Measurements from ENCODE around the gene B3GALT6.

Gene B3GALT6

DNA sequence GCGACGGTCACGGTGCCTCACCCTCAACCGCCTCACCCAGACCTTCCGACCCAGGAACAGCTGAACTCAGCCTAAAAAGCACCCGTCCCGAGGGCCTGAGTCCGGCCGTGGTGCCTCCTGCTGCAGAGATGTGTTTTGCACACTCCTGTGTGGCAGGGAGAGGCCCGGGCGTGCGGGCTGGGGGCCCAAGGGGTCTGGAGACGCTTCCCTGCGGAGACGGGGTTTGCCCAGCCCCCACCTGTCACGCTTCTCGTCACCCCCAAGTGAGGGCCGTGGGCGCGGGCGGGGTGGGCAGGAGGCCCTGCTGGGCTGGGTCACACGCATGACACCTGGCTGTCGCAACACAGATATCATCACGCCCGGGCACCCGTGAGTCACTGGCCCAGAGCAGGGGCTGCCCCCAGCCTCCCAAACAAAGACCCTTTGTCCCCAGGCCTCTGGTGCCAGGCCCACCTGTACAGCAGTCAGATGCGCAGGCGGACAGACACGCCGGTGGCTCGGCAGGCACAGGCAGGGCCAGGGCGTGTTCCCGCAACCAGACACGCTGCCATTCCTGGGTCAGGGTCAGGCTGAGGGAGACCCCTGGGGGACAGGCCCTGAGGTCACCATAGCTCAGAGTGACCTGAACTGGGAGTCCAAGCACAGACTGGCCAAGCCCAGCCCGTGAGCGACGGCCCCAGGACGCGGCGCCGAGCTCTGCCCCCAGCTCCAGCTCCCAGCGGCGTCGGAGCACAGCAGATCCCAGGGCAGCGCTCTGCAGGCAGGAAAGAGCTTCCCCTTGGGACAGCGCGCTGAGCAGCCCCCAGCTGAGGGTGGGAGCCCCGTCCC, 6.1 kb downstream of the B3GALT6 start:
- DNase-seq (ENCODE audit: insufficient read length, low spot score) (no peak), FAIRE-seq (no peak)
- TF ChIP-seq PAX5 (IDR thresholded peaks at IDR 0.05; ENCODE audit: insufficient read depth, low read length, severe bottlenecking): no peak
- no peak for TF ChIP-seq POLR2AphosphoS5 (IDR thresholded peaks at IDR 0.05; ENCODE audit: low read depth, low read length)
- no peak for TF ChIP-seq POLR2A (IDR thresholded peaks at IDR 0.05; ENCODE audit: low read depth, low read length)
- no peak for TF ChIP-seq SPI1 (IDR thresholded peaks at IDR 0.05; ENCODE audit: low read depth, low read length)
- no peak for TF ChIP-seq TAF1 (IDR thresholded peaks at IDR 0.05; ENCODE audit: low read depth, low read length)
- TF ChIP-seq POU2F2 (IDR thresholded peaks at IDR 0.05; ENCODE audit: low read depth, low read length): no peak

GRCh38 chr1:1238702-1239178, 6.7 kb downstream of the B3GALT6 start:
- TF ChIP-seq POLR2AphosphoS5 (IDR thresholded peaks at IDR 0.05; ENCODE audit: low read depth, low read length) (no peak), TAF1 (IDR thresholded peaks at IDR 0.05; ENCODE audit: low read depth, low read length) (no peak), SPI1 (IDR thresholded peaks at IDR 0.05; ENCODE audit: low read depth, low read length) (no peak), PAX5 (IDR thresholded peaks at IDR 0.05; ENCODE audit: insufficient read depth, low read length, severe bottlenecking) (no peak), POLR2A (IDR thresholded peaks at IDR 0.05; ENCODE audit: low read depth, low read length) (no peak), POU2F2 (IDR thresholded peaks at IDR 0.05; ENCODE audit: low read depth, low read length) (no peak)
- FAIRE-seq (no peak), DNase-seq (ENCODE audit: insufficient read length, low spot score) (no peak)

DNA sequence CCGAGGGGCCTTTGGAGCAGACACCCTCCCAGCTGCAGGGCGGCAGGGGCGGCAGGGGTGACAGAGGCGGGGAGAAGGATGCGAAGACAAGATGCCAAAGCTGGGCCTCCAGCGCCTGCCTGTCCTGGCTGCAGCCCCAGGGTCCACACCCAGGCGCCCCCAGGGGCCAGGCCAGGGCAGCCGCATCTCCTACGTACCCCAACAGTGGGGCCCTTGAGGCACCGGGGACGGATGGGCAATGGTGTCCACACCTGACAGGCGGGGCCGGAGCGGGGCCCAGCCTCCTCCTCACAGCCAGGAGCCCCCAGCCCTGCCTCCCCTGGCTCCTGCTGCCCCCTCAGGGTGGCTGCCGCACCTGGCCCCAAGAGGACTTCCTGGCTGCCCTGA, 7.2 kb downstream of the B3GALT6 start:
- FAIRE-seq (no peak), DNase-seq (ENCODE audit: insufficient read length, low spot score) (no peak)
- TF ChIP-seq POU2F2 (IDR thresholded peaks at IDR 0.05; ENCODE audit: low read depth, low read length) (no peak), POLR2A (IDR thresholded peaks at IDR 0.05; ENCODE audit: low read depth, low read length) (no peak), POLR2AphosphoS5 (IDR thresholded peaks at IDR 0.05; ENCODE audit: low read depth, low read length) (no peak), TAF1 (IDR thresholded peaks at IDR 0.05; ENCODE audit: low read depth, low read length) (no peak), SPI1 (IDR thresholded peaks at IDR 0.05; ENCODE audit: low read depth, low read length) (no peak), PAX5 (IDR thresholded peaks at IDR 0.05; ENCODE audit: insufficient read depth, low read length, severe bottlenecking) (no peak)

DNA sequence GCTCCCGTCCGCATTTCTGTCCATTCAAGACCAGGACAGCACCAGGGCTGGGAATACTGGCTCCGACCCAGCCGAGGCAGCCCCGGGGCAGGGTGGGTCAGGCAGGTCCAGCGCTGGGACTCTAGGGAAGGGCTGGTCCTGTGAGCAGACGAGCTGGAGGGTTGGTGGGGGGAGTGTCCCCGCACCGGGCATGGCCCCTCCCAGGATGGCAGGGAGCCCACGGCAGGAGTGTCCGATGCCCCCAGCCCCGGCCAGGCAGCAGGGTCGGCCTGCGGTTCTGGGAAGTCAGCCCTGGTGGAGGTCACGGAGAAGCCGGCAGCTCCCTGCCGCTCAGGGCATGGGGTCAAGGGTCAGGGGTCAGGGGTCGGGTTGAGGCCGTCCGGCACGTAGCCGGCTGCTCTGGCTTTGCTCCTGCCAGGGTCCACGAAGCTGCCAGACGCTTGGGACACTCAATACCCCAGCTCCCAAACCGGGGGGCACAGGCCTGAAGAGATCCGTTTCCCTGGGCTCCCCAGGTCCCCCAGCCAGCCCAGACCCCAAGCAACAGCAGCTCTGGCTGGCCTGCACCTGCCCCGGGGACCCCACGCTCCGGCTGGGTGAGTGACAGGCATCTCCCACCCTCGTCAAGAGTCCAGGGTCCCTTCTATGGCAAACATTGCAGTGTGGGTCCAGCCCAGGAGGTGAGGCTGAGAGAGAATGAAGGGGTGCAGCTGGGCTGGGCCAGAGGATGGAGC, 7.7 kb downstream of the B3GALT6 start:
- DNase-seq (ENCODE audit: insufficient read length, low spot score): no peak
- no peak for TF ChIP-seq TAF1 (IDR thresholded peaks at IDR 0.05; ENCODE audit: low read depth, low read length)
- TF ChIP-seq POLR2A (IDR thresholded peaks at IDR 0.05; ENCODE audit: low read depth, low read length): no peak
- no peak for TF ChIP-seq POLR2AphosphoS5 (IDR thresholded peaks at IDR 0.05; ENCODE audit: low read depth, low read length)
- no peak for TF ChIP-seq SPI1 (IDR thresholded peaks at IDR 0.05; ENCODE audit: low read depth, low read length)
- TF ChIP-seq PAX5 (IDR thresholded peaks at IDR 0.05; ENCODE audit: insufficient read depth, low read length, severe bottlenecking): no peak
- no peak for TF ChIP-seq POU2F2 (IDR thresholded peaks at IDR 0.05; ENCODE audit: low read depth, low read length)
- no peak for FAIRE-seq

GRCh38 chr1:1240348-1240732, 8.3 kb downstream of the B3GALT6 start:
- DNase-seq (ENCODE audit: insufficient read length, low spot score) (no peak), FAIRE-seq (no peak)
- TF ChIP-seq SPI1 (IDR thresholded peaks at IDR 0.05; ENCODE audit: low read depth, low read length) (no peak), POU2F2 (IDR thresholded peaks at IDR 0.05; ENCODE audit: low read depth, low read length) (no peak), PAX5 (IDR thresholded peaks at IDR 0.05; ENCODE audit: insufficient read depth, low read length, severe bottlenecking) (no peak), POLR2AphosphoS5 (IDR thresholded peaks at IDR 0.05; ENCODE audit: low read depth, low read length) (no peak), POLR2A (IDR thresholded peaks at IDR 0.05; ENCODE audit: low read depth, low read length) (no peak), TAF1 (IDR thresholded peaks at IDR 0.05; ENCODE audit: low read depth, low read length) (no peak)

- TF ChIP-seq TAF1 (IDR thresholded peaks at IDR 0.05; ENCODE audit: low read depth, low read length) (no peak), SPI1 (IDR thresholded peaks at IDR 0.05; ENCODE audit: low read depth, low read length) (no peak)
- FAIRE-seq: no peak
- DNase-seq (ENCODE audit: insufficient read length, low spot score): no peak
These were observed 9.0 kb downstream of the B3GALT6 start for GRCh38 chr1:1240822-1241587.

DNA sequence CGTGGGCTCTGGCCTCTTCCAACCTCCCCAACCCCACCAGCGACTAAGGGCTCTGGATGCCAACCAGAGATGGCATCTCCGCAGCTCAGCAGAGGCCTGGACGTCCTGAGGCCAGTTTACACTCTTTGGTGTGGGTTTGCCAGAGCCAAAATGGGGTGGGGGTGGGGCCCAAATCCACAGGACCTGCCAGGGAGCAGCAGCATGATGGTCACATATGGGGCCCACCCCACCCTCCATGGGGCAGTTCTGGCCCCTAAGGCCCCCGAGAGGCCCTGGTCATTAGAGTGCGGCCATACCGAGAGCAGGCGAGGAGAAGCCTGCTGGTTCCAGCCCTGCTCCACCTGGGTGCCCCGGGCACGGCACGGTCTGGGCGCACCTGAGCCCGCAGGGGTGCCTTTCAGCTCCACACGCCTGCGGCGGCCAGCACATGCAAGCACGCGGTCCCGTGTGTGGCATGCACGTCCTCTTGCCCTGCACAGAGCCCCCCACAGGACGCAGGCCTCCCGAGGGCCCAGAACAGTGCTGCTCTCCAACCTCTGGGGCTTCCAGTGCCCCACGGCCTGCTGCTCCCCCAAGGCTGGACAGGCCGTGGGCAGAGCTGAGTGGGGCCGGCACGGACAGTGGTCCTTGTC, 9.7 kb downstream of the B3GALT6 start:
- no peak for TF ChIP-seq TAF1 (IDR thresholded peaks at IDR 0.05; ENCODE audit: low read depth, low read length)
- no peak for TF ChIP-seq PAX5 (IDR thresholded peaks at IDR 0.05; ENCODE audit: insufficient read depth, low read length, severe bottlenecking)
- TF ChIP-seq POLR2AphosphoS5 (IDR thresholded peaks at IDR 0.05; ENCODE audit: low read depth, low read length): no peak
- TF ChIP-seq POLR2A (IDR thresholded peaks at IDR 0.05; ENCODE audit: low read depth, low read length): no peak
- no peak for TF ChIP-seq POU2F2 (IDR thresholded peaks at IDR 0.05; ENCODE audit: low read depth, low read length)
- TF ChIP-seq SPI1 (IDR thresholded peaks at IDR 0.05; ENCODE audit: low read depth, low read length): no peak
- DNase-seq (ENCODE audit: insufficient read length, low spot score) (no peak), FAIRE-seq (no peak)

GRCh38 chr1:1242461-1243265, 10.6 kb downstream of the B3GALT6 start:
- FAIRE-seq: no peak
- no peak for DNase-seq (ENCODE audit: insufficient read length, low spot score)
- TF ChIP-seq POLR2AphosphoS5 (IDR thresholded peaks at IDR 0.05; ENCODE audit: low read depth, low read length): no peak
- no peak for TF ChIP-seq PAX5 (IDR thresholded peaks at IDR 0.05; ENCODE audit: insufficient read depth, low read length, severe bottlenecking)
- TF ChIP-seq SPI1 (IDR thresholded peaks at IDR 0.05; ENCODE audit: low read depth, low read length): no peak
- no peak for TF ChIP-seq TAF1 (IDR thresholded peaks at IDR 0.05; ENCODE audit: low read depth, low read length)
- TF ChIP-seq POLR2A (IDR thresholded peaks at IDR 0.05; ENCODE audit: low read depth, low read length): no peak
- no peak for TF ChIP-seq POU2F2 (IDR thresholded peaks at IDR 0.05; ENCODE audit: low read depth, low read length)

Measured in GM12891 (cell line).